Progenitor cell of endocrine pancreas (in vitro differentiated cells): Measurements from ENCODE around the gene SUPT3H. TPM values are rescaled to one million over a fixed set of nuclear protein-coding genes. Genes with fewer than 3 reads are reported as not detected.

ENCODE experiments used
- DNase-seq: peaks from one replicate; pipeline ENCODE4 v3.0.0; 2021; ENCODE audit warnings: low spot score; ENCODE audit not compliant: unreplicated experiment
- H3K27ac Mint-ChIP-seq: 2 replicates; pipeline ENCODE4 v1.8.0; 2021; ENCODE audit warnings: mild to moderate bottlenecking, moderate library complexity, mixed read lengths
- H3K27me3 Mint-ChIP-seq: 2 replicates; pipeline ENCODE4 v1.8.0; 2021; ENCODE audit warnings: mixed read lengths
- H3K36me3 Mint-ChIP-seq: 2 replicates; pipeline ENCODE4 v1.8.0; 2022; ENCODE audit warnings: mixed read lengths; ENCODE audit not compliant: insufficient read depth
- H3K4me1 Mint-ChIP-seq: 2 replicates; pipeline ENCODE4 v1.8.0; 2021; ENCODE audit warnings: low read depth, mixed read lengths
- H3K4me3 Mint-ChIP-seq: 2 replicates; pipeline ENCODE4 v1.8.0; 2021; ENCODE audit warnings: low read depth, mild to moderate bottlenecking, moderate library complexity, mixed read lengths
- H3K9me3 Mint-ChIP-seq: 2 replicates; pipeline ENCODE4 v1.8.0; 2021; ENCODE audit warnings: low read depth, mixed read lengths
- CTCF ChIP-seq: fragments of 200-600 bp; sonication (generic); IDR thresholded peaks from one replicate; pipeline ENCODE4 v1.5.0; 2021; ENCODE audit warnings: antibody characterized with exemption, mild to moderate bottlenecking; ENCODE audit not compliant: unreplicated experiment
- total RNA-seq: library from RNA; stranded (reverse); gene quantifications from 2 replicates; pipeline ENCODE4 v1.2.1, GENCODE V29; 2021

Gene SUPT3H
- total RNA-seq, 1 donor from 2014 or later = 40.5 TPM

DNA sequence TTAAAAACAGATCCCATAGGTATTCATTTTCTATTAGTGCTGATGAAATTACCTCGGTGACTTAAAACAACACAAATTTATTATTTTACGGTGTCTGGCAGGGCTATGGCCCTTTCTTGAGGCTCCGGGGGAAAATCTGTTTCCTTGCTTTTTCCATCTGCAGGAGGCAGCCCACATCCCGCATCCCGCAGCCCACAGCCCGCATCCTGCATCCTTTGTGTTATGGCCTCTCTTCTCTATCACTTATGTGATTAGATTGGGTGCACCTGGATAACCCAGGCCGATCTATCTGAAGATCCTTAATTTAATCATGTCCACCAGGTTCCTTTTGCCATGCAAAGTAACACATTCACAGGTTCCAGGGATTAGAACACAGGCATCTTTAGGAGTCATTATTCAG, 582.4 kb downstream of the SUPT3H start:
- no peak for TF ChIP-seq CTCF
- Mint-ChIP-seq H3K9me3 (peaks cover 4% of the 10 kb centered on the region), H3K4me3 (no peak overlapping the region), H3K4me1 (peaks cover 8% of the 10 kb centered on the region), H3K27me3 (peaks cover 15% of the 10 kb centered on the region), H3K36me3 (no peaks in the 10 kb centered on the region), H3K27ac (no peak overlapping the region)
- DNase-seq = no peak

GRCh38 chr6:44789806-44790205, 587.9 kb downstream of the SUPT3H start:
- no peaks in the 10 kb centered on the region for H3K36me3 Mint-ChIP-seq
- no peak for TF ChIP-seq CTCF
- no peaks in the 10 kb centered on the region for H3K4me1 Mint-ChIP-seq
- no peak for DNase-seq
- H3K27me3 Mint-ChIP-seq = peaks cover 11% of the 10 kb centered on the region
- no peak overlapping the region for H3K27ac Mint-ChIP-seq
- H3K4me3 Mint-ChIP-seq = no peak overlapping the region
- H3K9me3 Mint-ChIP-seq = no peaks in the 10 kb centered on the region

GRCh38 chr6:44789061-44789460, 588.7 kb downstream of the SUPT3H start:
- H3K27me3 Mint-ChIP-seq = peaks cover 11% of the 10 kb centered on the region
- no peaks in the 10 kb centered on the region for H3K36me3 Mint-ChIP-seq
- H3K9me3 Mint-ChIP-seq = peaks cover 4% of the 10 kb centered on the region
- no peaks in the 10 kb centered on the region for H3K4me1 Mint-ChIP-seq
- DNase-seq = no peak
- no peak overlapping the region for H3K4me3 Mint-ChIP-seq
- H3K27ac Mint-ChIP-seq = no peak overlapping the region
- no peak for TF ChIP-seq CTCF

GRCh38 chr6:44788387-44788981, 589.2 kb downstream of the SUPT3H start:
- Mint-ChIP-seq H3K36me3 (no peaks in the 10 kb centered on the region), H3K4me1 (no peaks in the 10 kb centered on the region), H3K27ac (no peak overlapping the region), H3K27me3 (peaks cover 11% of the 10 kb centered on the region), H3K9me3 (peaks cover 7% of the 10 kb centered on the region), H3K4me3 (no peak overlapping the region)
- DNase-seq = no peak
- TF ChIP-seq CTCF = no peak

- no peak overlapping the region for H3K4me3 Mint-ChIP-seq
- no peaks in the 10 kb centered on the region for H3K36me3 Mint-ChIP-seq
- no peak for DNase-seq
- no peak for TF ChIP-seq CTCF
- H3K27me3 Mint-ChIP-seq = peaks cover 11% of the 10 kb centered on the region
- peaks cover 7% of the 10 kb centered on the region for H3K9me3 Mint-ChIP-seq
- H3K27ac Mint-ChIP-seq = no peak overlapping the region
- no peaks in the 10 kb centered on the region for H3K4me1 Mint-ChIP-seq
Observed at GRCh38 chr6:44787254-44787834, 590.4 kb downstream of the SUPT3H start.
